ENCODE results near the gene TSPEAR. TPM values are rescaled to one million over a fixed set of nuclear protein-coding genes. Genes with fewer than 3 reads are reported as not detected.
"Not testable (repeated sequence)": the region's sequence is repeated elsewhere in the genome, so short reads cannot be mapped to it uniquely, and the experiment has no call there.

TSPEAR gene
- total RNA-seq, 1 donor, result not detected

- Histone ChIP-seq H3K4me3 (ENCODE audit: low read length) (no peak overlapping the region), H3K27me3 (ENCODE audit: insufficient read depth, low read length) (no peaks in the 10 kb centered on the region), H3K9me3 (ENCODE audit: low read depth, low read length) (peaks cover 4% of the 10 kb centered on the region), H3K4me1 (ENCODE audit: insufficient read depth, low read length) (no peaks in the 10 kb centered on the region)
These were observed 220.6 kb downstream of the TSPEAR start for GRCh38 chr21:44490816-44491215.

DNA sequence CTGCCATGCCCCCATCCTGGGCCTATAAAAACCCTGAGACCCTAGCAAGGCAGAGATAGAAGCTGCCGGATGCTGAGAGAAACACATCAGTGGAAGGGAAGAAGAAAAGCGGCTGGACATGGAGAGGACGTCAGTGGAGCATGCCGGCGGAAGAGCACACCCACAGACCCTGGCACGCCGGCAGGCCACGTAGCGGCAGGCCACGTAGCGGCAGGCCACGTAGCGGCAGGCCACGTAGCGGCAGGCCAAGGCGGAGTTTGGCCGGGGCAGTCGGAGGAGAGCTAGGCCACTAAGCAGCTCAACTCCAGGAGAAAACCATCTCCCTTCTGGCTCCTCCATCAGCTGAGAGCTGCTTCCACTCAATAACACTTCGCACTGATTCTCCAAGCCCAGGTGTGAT is 221.0 kb downstream of the TSPEAR start:
- H3K4me3 ChIP-seq (ENCODE audit: low read length), result no peak overlapping the region
- H3K27me3 ChIP-seq (ENCODE audit: insufficient read depth, low read length), result no peaks in the 10 kb centered on the region
- H3K4me1 ChIP-seq (ENCODE audit: insufficient read depth, low read length), result no peaks in the 10 kb centered on the region
- peaks cover 4% of the 10 kb centered on the region for H3K9me3 ChIP-seq (ENCODE audit: low read depth, low read length)

DNA sequence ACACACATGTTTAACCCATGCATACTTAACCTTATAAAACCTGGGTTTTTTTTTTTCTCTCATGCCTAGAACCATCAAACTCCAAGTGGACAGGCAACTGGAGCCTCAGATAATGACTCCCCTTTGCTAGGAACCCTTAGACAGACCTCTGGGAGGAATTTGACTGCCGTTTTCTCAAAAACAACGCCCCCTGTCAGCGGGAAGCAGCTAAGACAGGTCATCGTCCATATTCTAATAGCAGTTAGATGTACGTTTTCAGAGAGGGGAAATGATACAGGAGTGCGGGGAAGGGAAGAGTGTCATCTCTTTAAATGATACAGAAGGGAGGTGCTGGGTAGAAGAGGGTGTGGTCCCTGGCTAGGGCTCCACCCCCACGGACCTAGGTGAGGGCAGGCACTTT is 221.4 kb downstream of the TSPEAR start:
- H3K27me3 ChIP-seq (ENCODE audit: insufficient read depth, low read length), result no peaks in the 10 kb centered on the region
- no peaks in the 10 kb centered on the region for H3K4me1 ChIP-seq (ENCODE audit: insufficient read depth, low read length)
- H3K4me3 ChIP-seq (ENCODE audit: low read length), result no peak overlapping the region

DNA sequence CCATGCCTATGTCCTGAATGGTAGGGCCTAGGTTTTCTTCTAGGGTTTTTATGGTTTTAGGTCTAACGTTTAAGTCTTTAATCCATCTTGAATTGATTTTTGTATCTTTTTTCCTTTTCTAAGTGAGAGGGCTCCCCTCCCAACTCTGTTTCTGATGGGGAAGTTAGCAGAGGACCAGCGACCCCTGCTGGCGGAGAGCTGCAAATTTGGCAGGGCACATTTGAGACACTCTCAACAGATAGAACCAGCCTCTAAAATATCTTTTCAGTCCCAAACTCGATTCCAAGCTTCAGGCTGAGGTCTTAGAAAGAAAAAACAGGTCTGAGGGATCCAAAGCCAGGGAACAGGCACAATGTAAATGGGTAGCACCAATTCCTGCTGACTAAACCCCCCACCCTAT is 223.5 kb downstream of the TSPEAR start:
- Histone ChIP-seq H3K9me3 (ENCODE audit: low read depth, low read length) (no peaks in the 10 kb centered on the region), H3K27me3 (ENCODE audit: insufficient read depth, low read length) (no peaks in the 10 kb centered on the region), H3K4me3 (ENCODE audit: low read length) (no peak overlapping the region), H3K4me1 (ENCODE audit: insufficient read depth, low read length) (no peaks in the 10 kb centered on the region)

More for the DNA sequence above, 221.4 kb downstream of the TSPEAR start:
- H3K9me3 ChIP-seq (ENCODE audit: low read depth, low read length), result peaks cover 4% of the 10 kb centered on the region

- no peak overlapping the region for H3K4me3 ChIP-seq (ENCODE audit: low read length)
- no peaks in the 10 kb centered on the region for H3K9me3 ChIP-seq (ENCODE audit: low read depth, low read length)
- H3K27me3 ChIP-seq (ENCODE audit: insufficient read depth, low read length), result no peaks in the 10 kb centered on the region
- no peaks in the 10 kb centered on the region for H3K4me1 ChIP-seq (ENCODE audit: insufficient read depth, low read length)
These were observed 225.1 kb downstream of the TSPEAR start for GRCh38 chr21:44486302-44486701.

DNA sequence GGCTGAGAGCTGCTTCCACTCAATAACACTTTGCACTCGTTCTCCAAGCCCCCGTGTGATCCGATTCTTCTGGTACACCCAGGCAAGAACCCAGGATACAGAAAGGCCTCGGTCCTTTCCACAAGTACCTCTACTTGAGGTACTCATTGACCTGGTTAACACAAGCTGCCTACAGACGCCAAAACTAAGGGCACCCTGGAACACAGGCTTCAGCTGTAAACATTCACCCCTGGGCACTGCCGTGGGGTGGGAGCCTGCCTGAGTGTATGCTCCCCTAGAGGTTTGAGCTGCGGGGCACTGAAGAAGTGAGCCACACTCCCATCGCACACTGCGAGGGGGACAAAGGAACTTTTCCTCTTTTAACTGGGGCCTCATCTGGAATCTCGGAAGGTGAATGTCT is 225.6 kb downstream of the TSPEAR start:
- H3K4me3 ChIP-seq (ENCODE audit: low read length), result no peak overlapping the region
- H3K4me1 ChIP-seq (ENCODE audit: insufficient read depth, low read length), result no peaks in the 10 kb centered on the region
- no peaks in the 10 kb centered on the region for H3K27me3 ChIP-seq (ENCODE audit: insufficient read depth, low read length)
- no peaks in the 10 kb centered on the region for H3K9me3 ChIP-seq (ENCODE audit: low read depth, low read length)

- Histone ChIP-seq H3K9me3 (ENCODE audit: low read depth, low read length) (no peaks in the 10 kb centered on the region), H3K27me3 (ENCODE audit: insufficient read depth, low read length) (no peaks in the 10 kb centered on the region), H3K4me3 (ENCODE audit: low read length) (no peak overlapping the region), H3K4me1 (ENCODE audit: insufficient read depth, low read length) (no peaks in the 10 kb centered on the region)
These were observed 226.0 kb downstream of the TSPEAR start for GRCh38 chr21:44485254-44485793.

GRCh38 chr21:44484498-44485253 is 226.7 kb downstream of the TSPEAR start:
- H3K4me1 ChIP-seq (ENCODE audit: insufficient read depth, low read length), result no peaks in the 10 kb centered on the region
- no peaks in the 10 kb centered on the region for H3K9me3 ChIP-seq (ENCODE audit: low read depth, low read length)
- no peaks in the 10 kb centered on the region for H3K27me3 ChIP-seq (ENCODE audit: insufficient read depth, low read length)
- no peak overlapping the region for H3K4me3 ChIP-seq (ENCODE audit: low read length)

GRCh38 chr21:44483288-44484237 is 227.8 kb downstream of the TSPEAR start:
- H3K4me1 ChIP-seq (ENCODE audit: insufficient read depth, low read length), result no peaks in the 10 kb centered on the region

DNA sequence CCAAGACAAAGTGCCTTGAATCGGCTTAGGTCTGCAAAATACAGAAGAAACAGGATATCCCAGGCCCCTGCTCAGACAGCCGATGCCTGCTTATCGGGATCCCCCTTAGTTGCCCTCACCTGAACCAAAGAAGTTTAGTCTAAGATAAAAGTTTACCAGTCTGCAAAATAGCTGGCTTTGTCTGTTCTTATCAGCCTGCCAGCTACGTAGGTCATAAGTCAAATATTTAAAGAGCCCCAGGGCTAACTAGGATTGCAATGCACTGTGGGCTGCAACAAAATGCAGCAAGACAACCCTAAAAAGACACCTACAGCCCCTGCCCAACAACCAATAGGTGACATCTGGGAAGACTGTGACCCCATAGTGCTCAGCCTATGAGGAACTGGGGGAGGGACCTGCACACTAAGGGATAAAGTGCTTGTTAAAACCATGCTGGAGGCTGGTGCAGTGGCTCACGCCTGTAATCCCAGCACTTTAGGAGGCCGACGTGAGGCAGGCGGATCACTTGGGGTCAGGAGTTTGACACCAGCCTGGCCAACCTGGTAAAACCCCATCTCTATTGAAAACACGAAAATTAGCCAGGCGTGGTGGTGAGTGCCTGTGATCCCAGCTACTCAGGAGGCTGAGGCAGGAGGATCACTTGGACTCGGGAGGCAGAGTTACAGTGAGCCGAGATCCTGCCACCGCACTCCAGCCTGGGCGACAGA is 228.6 kb downstream of the TSPEAR start:
- Histone ChIP-seq H3K27me3 (ENCODE audit: insufficient read depth, low read length) (no peaks in the 10 kb centered on the region), H3K9me3 (ENCODE audit: low read depth, low read length) (no peaks in the 10 kb centered on the region), H3K4me3 (ENCODE audit: low read length) (no peak overlapping the region), H3K4me1 (ENCODE audit: insufficient read depth, low read length) (no peaks in the 10 kb centered on the region)

More at GRCh38 chr21:44483288-44484237, 227.8 kb downstream of the TSPEAR start:
- Histone ChIP-seq H3K4me3 (ENCODE audit: low read length) (no peak overlapping the region), H3K9me3 (ENCODE audit: low read depth, low read length) (no peaks in the 10 kb centered on the region), H3K27me3 (ENCODE audit: insufficient read depth, low read length) (no peaks in the 10 kb centered on the region)

DNA sequence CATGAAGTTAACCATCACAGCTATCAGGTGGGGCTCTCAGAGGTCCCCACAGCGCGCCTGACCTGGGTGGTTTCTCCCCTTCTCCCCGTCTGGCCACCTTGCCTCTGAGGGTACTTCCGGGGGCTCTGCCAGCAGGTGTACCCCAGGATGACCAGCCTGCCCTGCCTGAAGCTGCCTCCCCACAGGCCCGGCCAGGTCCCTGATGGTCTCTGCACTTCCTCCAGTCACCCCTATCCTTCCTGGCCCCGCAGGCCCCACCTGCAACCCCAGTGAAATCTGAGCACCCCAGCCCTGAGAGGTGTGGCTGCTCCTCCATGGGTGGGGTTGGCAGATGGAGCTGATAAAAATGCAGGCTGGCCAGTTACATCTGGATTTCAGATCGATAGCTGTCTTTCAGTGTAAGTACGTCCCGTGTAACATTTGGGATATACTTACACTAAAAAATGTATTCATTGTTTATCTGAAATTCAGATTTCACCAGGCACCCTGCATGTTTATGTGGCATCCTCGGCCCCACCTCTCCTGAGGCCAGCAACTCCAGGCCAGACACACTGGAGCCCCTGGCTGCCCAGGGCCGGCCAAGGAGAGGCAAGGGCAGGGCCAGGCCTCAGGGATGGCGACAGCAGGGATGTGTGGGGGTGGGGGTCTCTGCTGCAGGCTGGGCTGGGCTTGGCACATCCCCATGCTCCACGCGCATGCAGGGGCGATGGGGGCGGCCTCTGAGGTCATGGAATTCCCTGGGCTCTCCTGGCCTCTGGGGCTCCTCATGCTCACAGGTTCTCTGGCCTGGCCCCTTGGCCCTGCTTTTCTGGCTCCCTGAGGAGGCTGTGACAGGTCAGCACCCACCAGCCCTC is 230.9 kb downstream of the TSPEAR start:
- no peak overlapping the region for H3K4me3 ChIP-seq (ENCODE audit: low read length)
- no peaks in the 10 kb centered on the region for H3K27me3 ChIP-seq (ENCODE audit: insufficient read depth, low read length)
- no peaks in the 10 kb centered on the region for H3K9me3 ChIP-seq (ENCODE audit: low read depth, low read length)
- H3K4me1 ChIP-seq (ENCODE audit: insufficient read depth, low read length), result no peaks in the 10 kb centered on the region

GRCh38 chr21:44479556-44480199 is 231.7 kb downstream of the TSPEAR start:
- not testable (repeated sequence) for H3K4me1 ChIP-seq (ENCODE audit: insufficient read depth, low read length); H3K4me3 ChIP-seq (ENCODE audit: low read length); H3K27me3 ChIP-seq (ENCODE audit: insufficient read depth, low read length); H3K9me3 ChIP-seq (ENCODE audit: low read depth, low read length)

DNA sequence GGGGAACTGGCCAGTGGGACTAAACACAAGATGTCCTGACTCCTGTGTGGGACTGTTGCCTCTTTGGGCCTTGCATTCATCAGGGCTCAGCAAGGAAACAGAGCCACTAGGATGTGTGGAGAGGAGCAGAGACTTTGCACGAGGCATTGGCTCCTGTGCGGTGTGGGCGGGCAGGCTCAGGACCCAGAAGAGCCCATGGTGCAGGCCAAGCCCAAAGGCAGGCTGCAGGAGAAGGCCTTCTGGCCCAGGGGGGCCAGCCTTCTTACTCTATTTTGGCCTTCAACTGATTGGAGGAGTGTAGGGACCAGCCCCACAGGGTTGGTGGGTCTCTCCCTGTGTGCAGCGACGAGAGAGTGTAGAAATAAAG is 232.6 kb downstream of the TSPEAR start:
- Histone ChIP-seq H3K9me3 (ENCODE audit: low read depth, low read length) (no peaks in the 10 kb centered on the region), H3K4me3 (ENCODE audit: low read length) (no peak overlapping the region), H3K27me3 (ENCODE audit: insufficient read depth, low read length) (no peaks in the 10 kb centered on the region), H3K4me1 (ENCODE audit: insufficient read depth, low read length) (no peaks in the 10 kb centered on the region)
